ENCODE results near the gene CYP2S1.
"Not testable (repeated sequence)": the region's sequence is repeated elsewhere in the genome, so short reads cannot be mapped to it uniquely, and the experiment has no call there.

Gene CYP2S1, protein sequence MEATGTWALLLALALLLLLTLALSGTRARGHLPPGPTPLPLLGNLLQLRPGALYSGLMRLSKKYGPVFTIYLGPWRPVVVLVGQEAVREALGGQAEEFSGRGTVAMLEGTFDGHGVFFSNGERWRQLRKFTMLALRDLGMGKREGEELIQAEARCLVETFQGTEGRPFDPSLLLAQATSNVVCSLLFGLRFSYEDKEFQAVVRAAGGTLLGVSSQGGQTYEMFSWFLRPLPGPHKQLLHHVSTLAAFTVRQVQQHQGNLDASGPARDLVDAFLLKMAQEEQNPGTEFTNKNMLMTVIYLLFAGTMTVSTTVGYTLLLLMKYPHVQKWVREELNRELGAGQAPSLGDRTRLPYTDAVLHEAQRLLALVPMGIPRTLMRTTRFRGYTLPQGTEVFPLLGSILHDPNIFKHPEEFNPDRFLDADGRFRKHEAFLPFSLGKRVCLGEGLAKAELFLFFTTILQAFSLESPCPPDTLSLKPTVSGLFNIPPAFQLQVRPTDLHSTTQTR
- total RNA-seq = 3.6 to 33.9 (median 8.6) reads per million in 18 experiments

DNA sequence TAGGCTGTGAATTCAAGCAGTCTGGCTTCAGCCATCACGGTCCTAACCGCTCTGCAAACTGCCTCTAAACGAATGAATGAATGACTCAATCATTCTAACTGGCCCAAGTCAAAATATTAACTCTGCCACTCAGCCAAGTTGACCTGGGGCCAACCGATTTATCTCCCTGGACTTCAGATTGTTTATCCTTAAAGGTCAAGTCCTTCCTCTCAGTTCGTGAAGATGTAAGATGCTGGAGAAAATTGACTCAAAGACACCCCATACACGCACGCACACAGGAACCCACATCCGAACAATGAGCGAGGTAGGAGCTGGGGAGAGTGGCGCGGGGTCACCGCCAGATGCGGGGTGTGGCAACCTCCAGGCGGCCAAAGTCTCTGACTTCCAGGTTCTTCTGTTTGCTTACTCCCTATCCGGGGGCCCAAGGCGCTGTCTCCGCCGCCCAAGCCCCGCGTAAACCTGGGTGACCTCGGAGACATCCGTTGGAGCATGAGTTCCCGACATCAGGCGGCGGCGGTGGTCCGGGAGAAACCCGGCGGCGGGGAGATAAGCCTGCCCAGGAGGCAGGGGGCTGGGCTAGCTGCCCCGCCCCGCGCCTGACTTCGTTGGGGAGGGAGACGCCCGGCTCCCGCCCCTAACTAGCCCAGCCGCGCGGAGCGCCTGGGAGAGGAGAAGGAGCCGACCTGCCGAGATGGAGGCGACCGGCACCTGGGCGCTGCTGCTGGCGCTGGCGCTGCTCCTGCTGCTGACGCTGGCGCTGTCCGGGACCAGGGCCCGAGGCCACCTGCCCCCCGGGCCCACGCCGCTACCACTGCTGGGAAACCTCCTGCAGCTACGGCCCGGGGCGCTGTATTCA, at the start of gene CYP2S1:
TSS of gene CYP2S1 (plus strand) at position 646 of the 856 bp plus-strand sequence. CDS start at position 692, 46 bp downstream.
- peak; percentile 30 to 53 for DNase-seq

DNA sequence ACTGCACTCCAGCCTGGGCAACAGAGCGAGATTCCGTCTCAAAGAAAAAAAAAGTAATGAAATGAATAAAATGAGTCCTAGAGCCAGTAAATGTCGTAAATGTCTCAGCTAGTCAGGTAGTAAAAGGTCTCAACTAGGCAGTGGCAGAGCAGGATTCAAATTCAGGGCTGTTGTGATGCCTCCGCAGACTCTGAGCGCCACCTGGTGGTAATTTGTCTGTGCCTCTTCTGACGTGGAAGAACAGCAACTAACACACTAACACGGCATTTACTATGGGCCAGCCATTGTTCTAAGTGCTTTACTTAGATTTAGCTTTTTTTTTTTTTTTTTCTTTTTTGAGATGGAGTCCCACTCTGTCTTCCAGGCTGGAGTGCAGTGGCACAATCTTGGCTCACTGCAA, 48.6 kb upstream of the CYP2S1 start:
- peak; percentile 83 to 88 for DNase-seq

DNA sequence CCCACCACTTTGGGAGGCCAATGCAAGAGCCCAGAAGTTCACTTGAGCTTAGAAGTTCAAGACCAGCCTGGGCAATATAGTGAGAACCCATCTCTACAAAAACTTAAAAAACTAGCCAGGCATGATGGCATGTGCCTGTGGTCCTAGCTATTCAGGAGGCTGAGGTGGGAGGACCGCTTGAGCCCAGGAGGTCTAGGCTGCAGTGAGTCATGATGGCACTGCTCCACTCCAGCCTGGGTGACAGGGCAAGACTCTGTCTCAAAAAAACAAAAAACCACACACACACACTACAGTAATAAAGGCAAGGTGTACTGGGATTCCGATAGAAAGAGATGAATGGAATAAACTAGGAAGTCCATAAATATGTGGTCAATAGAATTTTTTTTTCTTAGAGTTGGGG, 43.2 kb upstream of the CYP2S1 start:
- DNase-seq = no peak

DNA sequence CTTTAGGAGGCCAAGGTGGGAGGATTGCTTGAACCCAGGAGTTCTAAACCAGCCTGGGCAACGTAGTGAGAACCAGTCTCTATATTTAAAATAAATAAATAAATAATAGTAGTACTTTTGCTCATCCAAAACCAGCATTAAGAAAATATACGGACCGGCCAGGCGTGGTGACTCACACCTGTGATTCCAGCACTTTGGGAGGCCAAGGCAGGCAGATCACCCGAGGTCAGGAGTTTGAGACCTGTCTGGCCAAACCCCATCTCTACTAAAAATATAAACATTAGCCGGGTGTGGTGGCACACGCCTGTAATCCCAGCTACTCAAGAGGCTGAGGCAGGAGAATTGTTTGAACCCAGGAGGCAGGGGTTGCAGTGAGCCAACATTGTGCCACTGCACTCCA, 42.0 kb upstream of the CYP2S1 start:
- DNase-seq = not testable (repeated sequence)

DNA sequence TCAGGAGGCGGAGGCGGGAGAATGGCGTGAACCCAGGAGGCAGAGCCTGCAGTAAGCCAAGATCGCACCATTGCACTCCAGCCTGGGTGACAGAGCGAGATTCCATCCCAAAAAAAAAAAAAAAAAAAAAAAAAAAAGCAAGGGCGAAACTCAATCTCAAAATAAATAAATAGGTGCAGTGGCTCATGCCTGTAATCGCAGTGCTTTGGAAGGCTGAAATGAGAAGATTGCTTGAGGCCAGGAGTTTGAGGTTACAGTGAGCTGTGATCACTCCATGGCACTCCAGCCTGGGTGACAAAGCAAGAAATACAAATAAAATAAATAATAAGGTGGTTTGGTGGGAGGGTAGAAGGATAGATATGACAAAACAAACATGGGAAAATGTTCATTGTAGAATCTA, 39.0 kb upstream of the CYP2S1 start:
- no peak for DNase-seq

DNA sequence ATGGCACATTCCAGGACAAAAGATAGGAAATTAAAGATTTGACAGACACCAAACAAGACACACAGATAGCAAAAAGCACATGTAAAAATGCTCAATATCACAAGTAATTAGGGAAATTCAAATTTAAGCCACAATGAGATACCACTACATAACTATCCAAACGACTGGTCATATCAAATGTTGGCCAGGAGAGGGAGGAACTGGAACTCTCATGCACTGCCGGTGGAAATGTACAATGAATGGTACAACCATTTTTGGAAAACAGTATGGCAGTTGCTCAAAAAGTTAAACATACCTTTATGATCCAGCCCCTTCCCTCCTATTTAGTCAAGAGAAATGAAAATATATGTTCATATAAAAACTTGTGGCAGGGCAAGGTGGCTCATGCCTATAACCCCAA, 36.8 kb upstream of the CYP2S1 start:
- peak in 1 of 2 donors; percentile 18 for DNase-seq

DNA sequence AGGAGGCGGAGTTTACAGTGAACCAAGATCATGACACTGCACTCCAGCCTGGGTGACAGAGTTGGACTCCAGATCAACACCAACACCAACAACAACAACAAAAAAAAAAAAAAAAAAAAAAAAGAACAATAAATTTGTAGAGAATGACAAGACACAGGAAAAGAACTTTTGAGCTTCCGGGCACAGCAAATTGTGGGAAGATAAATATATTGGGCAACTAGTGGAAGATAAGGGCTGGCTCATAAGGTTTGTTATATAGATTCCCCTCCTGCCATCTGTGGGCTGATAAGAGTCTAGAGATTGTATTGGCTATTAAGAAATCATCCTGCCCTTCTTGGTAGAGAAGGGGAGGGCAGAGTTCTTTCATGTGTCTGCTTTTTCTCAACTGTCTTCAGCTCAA, 33.1 kb upstream of the CYP2S1 start:
- DNase-seq = no peak

DNA sequence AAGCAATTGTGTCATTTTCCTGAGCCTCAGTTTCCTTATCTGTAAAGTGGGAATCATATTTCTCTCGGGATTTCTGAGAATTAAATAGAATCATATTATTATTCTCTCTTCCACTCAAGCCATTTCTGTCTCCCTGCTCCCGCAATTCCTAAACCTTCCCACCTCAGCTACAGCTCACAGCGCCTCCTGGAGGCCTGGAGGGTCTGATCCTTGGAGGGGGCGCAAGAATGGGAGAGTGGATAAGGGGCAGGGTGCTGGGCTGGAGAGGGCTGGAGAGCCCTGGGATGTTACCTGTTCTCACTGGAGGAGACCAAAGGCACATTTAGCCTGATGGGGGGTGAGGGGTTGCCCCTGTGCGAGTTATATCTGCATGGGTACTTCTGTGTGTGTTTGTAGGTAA, 31.1 kb upstream of the CYP2S1 start:
- DNase-seq = no peak

DNA sequence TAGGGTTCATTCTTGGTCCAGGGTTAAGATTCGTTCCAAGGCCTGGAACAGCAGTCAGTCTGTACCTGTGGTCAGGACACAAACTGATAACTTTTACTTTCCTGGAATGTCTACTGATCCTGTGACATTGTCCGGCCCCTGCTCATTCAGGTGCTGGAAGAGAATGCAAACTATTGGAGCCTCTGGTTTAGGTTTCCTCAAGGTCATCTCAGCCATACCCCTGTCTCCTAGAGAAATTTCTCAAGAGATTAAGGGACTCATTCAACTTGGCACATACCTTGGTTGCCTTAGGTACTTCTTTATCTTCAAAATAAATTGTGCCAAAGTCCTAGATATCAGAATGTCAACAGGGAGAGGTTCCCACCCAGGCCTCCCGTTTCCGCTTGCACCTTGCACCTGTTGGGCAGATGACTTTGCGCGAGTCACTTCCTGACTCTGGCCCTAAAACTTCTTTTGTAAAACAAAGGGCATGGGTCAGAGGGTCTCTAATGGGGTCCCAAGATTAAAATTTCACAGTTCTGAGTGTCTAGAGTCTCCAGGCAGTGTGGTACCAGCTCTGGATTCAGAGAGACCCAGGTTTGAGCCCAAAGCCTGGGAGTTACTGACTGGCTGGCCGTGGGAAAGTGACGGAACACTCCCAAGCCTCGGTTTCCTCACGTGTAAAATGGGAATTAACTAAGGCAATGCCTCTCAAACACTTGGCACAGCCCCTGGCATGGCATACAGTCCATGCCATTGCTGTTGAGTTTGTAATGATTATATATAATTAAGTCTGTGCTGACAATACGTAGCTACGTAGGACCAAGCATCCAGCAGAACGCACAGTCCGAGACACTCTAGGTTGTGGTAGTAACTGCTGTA, 25.8 kb upstream of the CYP2S1 start:
- no peak for DNase-seq

DNA sequence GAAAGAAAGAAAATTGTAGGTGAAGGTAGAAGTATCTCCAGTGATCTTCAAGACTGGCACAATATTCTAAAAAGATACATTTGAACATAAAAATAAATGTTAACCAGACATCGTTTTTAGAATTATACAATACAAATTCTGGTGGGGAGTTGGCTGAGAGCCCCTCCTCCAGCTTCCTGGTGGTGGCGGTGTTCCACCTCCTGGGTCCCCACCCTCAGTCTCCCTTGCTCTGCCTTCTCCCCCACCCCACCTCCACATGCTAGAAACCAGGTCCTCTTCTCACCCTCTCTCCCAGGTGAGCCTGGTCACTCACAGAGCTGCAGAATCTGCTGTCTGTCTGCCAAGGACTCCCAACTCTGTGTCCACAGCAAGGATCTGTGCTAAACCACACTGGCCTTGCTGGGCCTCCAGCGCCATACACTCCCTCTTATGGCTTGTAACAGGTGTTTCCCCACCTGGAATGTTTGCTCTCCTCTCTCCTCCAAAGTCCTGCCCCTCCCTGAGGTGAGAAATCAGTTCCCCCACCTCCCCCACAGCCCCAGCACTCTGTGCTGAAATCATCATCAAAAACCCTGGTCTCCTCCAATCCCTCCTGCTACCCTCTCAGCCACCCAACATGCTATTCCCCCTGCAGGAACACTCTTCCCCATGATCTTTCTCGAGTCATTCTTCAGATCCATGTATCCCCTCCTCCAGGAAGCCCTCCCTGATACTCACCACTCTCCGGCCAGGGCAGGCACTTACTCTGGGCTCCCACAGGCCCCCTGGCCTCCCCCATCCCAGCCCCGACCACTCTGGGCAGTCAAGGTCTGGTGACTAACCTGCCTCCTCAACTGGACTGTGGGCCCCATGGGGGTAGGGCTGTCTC, 20.5 kb upstream of the CYP2S1 start:
- no peak for DNase-seq

DNA sequence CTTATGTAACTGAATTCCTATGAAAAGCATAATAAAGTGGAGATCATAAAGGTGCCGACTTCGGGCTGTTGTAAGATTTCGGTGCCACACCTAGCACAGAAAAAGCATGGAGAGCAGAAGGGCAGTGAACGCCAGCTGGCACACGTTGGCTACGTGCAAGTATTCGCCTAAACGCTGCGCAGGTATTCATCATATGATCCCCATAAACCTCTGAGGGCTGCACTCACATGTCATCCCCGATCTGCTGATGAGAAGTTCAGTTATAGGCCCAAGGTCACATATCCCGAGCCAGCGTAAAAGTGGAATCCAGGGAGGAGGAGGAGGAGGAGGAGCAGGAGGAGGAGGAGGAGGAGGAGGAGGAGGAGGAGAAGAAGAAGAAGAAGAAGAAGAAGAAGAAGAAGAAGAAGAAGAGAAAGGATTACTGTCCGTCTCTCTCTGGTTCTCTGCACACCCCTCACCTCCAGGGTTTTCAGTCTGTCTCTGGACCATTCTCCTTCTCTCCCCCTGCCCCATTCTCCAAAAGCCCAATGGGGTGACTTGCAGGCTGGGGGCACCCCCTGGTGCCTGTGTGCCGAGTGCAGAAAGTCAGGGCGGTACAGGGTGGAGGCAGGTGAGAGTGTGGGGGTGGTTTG, 18.6 kb upstream of the CYP2S1 start:
- no peak for DNase-seq

DNA sequence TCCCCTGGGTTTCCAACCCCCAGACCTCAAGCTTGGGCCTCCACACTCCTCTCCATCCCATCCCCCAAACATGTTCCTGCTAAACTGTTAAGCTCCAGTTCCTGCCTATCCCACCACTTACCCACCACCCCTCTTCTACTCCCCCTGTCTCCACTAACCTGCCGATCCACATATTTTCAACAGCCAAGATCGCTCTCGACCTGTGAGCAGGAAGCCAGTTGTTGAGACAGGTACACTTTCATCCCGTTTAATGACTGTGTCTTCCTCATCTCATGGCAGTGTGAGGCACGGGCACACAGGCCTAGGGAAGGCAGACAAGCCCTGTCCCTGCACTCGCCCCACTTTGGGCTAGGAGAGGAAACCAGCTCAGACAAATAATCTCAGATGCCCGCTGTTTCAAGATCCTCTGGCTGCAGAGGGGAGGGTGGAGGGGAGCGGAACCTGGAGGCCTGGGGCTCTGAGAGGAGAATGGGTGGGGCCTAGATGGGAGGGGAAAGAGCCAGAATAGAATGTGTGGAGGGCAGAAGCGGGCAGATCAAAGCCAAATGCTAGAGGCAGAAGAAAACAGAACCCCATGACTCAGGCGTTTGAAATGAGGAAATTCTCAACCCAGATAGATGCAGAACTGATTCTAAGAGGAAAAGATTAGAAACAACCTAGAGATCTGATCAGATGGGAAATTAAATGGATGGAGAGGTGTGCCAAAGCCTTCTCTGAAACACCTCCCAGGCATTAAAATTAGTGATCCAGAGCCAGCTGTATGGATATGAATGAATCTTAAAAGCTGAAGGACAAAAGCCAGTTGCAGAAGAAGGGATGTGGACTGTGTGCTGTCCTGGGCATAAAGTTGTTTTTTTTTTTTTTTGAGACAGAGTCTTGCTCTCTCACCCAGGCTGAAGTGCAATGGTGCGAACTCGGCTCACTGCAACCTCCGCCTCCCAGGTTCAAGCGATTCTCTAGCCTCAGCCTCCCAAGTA, 16.9 kb upstream of the CYP2S1 start:
- peak; percentile 81 to 87 for DNase-seq

DNA sequence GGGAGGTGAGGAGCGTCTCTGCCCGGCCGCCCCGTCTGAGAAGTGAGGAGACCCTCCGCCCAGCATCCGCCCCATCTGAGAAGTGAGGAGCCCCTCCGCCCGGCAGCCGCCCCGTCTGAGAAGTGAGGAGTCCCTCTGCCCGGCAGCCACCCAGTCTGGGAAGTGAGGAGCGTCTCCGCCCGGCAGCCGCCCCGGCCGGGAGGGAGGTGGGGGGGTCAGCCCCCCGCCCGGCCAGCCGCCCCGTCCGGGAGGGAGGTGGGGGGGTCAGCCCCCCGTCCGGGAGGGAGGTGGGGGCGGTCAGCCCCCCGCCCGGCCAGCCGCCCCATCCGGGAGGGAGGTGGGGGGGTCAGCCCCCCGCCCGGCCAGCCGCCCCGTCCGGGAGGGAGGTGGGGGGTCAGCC, 12.8 kb upstream of the CYP2S1 start:
- DNase-seq = not testable (repeated sequence)

DNA sequence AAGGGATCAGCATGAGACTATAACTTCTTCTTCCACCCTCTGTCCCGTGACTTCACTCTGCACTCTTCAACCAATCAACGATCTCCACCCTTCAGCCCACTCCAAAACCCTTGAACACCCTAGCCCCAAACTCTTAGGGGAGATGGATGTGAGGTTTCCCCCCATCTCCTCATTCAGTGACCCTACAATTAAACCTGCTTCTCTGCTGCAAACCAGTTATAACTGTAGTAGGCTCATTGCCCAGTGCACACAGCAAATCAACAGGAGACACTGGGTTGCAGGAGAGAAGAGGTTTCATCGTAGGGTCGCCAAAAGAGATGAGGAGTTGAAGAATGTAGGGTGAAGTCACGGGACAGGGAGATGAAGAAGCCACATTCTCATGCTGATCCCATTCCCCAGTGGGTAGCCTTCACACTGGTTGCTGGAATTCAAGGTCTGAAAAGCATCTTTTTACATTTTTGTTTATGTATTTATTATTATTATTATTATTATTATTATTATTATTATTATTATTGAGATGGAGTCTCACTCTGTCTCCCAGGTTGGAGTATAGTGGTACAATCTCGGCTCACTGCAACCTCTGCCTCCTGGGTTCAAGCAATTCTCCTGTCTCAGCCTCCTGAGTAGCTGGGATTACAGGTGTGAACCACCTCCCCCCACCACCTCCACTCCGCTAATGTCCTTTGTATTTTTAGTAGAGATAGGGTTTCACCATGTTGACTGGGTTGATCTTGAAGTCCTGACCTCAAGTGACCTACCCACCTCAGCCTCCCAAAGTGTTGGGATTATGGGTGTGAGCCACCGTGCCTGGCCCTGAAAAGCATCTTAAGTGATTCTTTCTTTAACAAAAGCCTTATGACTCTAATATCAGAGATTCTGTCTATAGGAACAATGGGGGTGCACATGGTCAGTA, 5.8 kb upstream of the CYP2S1 start:
- DNase-seq = no peak

DNA sequence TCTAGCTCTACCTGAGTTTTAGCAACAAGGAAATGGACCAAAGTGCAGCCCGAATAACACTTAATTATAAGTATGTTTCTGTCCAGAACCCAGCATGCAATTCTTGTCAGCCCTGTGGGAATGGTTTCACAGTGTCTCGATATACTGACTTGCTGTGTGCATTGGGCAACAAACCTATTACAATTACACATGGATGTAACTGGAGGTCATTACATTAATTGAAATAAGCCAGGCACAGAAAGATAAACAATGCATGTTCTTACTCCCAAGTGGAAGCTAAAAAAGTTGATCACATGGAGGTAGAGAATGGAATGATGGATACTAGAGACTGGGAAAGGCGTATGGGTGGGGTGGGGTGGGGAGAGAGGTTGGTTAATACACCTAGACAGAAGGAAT, 5.1 kb upstream of the CYP2S1 start:
- DNase-seq = no peak

DNA sequence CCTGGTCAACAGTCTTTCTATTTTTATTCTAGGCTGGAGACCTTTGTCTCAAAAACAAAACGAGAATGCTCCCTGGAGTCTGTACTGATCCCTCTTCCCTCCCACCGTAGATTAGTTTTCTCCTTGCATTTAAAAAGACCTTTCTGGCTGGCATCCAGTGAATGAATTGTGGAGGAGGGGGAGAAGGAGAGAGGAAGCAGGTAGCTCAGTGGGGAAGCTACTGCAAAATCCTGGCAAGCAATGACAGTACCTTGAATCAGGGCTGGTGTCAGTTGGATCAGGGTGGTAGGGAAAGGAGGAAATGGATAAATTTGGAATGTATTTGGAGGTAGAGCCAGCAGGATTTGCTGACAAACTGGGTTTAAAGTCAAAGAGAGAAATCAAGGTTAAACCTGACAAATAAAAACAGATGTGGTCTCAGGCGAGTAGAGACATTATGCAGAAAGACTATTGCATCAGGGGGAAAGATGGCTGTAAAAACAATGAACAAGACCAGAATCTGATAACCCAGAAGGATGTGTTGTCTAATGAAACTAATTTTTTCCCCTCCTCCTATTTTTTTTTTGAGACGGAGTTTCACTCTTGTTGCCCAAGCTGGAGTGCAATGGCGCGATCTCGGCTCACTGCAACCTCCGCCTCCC, 3.5 kb upstream of the CYP2S1 start:
- DNase-seq = no peak

DNA sequence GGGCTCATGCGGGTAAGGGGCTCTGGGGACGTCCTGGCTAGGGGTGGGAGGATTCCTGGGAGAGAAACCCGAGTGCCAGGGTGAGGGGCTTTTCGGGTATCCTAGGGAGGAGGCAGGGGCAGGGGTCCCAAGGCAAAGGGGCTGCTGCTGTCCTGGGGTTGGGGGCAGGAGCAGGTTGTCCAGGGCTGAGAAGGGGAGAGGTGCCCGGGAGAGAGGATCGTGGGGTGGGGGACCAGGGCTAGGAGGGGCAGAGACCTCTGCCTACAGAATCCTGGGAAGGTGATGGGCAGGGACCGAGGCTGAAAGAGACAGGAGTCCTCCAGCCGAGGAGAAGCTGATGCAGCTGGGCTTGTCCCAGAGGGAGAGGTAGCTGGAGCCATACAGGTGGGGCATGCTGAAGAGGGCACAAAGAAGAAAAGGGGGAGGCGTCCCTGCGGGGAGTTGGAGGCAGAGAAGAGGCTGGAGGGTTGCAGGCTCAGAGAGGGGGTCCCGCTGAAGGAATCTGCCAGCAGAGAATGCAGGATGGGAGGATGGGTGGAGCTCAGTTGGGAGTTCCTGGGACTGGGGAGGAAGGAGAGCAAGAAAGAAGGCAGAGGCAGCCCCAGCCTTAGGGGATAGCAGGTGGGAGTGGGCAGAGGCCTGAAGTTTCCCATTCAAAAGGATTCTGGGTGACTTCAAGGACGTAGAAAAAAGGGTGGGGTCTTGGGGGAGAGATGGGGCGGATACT, 574 bp downstream of the CYP2S1 start:
- no peak for DNase-seq

Data from inflammatory macrophage (primary cell).